SKM-1 (cell line): ENCODE measurements around the gene SLC13A5.

ENCODE experiments used
- DNase-seq: peaks from one replicate; lab custom pipeline; 2025; ENCODE audit not compliant: unreplicated experiment; lab: John Stamatoyannopoulos, UW

SLC13A5 gene

GRCh38 chr17:6639586-6640535 is 73.3 kb downstream of the SLC13A5 start:
- no peak for DNase-seq

- DNase-seq, result no peak
Observed at GRCh38 chr17:6639014-6639585, 74.1 kb downstream of the SLC13A5 start.

GRCh38 chr17:6638046-6638908 is 74.9 kb downstream of the SLC13A5 start:
- DNase-seq, result no peak

GRCh38 chr17:6637458-6637840 is 75.7 kb downstream of the SLC13A5 start:
- DNase-seq, result no peak

GRCh38 chr17:6636616-6637457 is 76.3 kb downstream of the SLC13A5 start:
- DNase-seq, result no peak

GRCh38 chr17:6636105-6636504 is 77.1 kb downstream of the SLC13A5 start:
- DNase-seq, result no peak
